AML-193 (cell line): ENCODE measurements around the gene ELMO1.

Source experiments
- DNase-seq, 2 experiments: peaks; one replicate each; lab custom pipeline; 2025; lab: John Stamatoyannopoulos, UW

ELMO1 gene

GRCh38 chr7:37431413-37431812 lies 17.3 kb downstream of the ELMO1 start:
- DNase-seq, result no peak

- DNase-seq, result no peak
These were observed 18.0 kb downstream of the ELMO1 start for GRCh38 chr7:37430640-37431039.

DNA sequence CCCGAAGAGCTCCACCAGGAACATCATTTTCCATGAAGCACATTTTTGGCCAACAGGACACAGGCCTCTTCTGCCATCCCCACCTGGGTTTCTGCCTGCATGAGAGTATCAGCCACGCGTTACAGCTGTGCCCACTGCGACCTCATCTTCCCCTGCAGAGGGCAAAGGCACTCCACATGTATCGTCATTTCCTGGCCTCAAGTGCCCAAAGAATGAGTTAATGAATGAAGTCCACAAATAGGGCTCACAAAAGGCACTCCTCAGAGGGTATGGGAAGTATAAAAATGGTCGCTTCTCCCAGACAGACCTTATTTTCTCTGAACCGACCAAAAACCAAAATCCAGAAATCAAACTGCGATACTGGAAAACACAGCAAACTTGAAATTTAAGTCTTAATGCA lies 18.5 kb downstream of the ELMO1 start:
- DNase-seq, result no peak

DNA sequence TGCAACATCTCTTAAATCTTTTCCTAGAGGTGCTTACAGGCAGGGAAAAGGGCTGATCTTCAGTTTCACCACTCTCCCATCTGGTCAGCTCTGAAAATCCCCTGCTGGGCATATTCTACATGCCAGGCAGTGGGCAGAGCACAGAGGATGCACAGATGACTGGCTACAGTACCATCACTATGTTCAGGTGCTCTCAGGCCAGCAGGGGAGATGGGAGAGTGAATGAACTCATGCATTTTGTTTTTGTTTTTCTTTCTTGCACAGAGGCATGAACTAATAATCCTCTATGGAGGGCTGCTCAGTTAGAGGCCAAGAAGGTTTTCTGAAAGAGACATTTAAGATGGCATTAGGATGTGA lies 19.3 kb downstream of the ELMO1 start:
- no peak for DNase-seq

DNA sequence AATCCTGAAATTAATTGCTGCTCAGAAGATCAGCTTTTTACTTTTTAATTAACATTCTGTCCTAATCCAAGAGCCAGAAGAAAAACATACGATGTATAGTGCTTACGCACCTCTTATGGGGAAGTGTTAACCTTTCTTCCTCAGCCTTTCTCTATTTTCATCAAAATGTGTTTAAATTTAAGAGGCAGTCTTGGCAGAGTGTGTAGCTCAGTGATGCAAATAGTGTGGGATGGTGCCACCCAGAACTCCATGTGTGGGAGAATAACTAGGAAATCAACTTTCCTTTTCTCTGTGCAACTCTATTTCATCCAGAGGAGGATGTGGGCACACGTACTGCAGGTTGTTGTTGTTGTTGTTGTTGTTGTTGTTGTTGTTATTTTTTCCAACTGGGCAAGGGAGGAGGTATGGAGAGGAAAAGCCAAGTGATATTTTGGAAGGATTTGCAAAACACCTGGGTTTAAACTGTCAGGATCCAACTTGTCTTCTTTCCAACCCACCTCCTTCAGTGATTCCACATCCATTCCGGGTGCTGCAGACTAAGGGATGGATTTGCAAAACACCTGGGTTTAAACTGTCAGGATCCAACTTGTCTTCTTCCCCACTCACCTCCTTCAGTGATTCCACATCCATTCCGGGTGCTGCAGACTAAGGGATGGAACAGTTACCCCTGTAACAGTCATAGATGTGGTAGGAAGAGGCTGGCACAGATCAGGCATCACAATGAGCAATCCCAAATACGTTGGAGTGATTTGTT lies 19.8 kb downstream of the ELMO1 start:
- DNase-seq, result no peak

DNA sequence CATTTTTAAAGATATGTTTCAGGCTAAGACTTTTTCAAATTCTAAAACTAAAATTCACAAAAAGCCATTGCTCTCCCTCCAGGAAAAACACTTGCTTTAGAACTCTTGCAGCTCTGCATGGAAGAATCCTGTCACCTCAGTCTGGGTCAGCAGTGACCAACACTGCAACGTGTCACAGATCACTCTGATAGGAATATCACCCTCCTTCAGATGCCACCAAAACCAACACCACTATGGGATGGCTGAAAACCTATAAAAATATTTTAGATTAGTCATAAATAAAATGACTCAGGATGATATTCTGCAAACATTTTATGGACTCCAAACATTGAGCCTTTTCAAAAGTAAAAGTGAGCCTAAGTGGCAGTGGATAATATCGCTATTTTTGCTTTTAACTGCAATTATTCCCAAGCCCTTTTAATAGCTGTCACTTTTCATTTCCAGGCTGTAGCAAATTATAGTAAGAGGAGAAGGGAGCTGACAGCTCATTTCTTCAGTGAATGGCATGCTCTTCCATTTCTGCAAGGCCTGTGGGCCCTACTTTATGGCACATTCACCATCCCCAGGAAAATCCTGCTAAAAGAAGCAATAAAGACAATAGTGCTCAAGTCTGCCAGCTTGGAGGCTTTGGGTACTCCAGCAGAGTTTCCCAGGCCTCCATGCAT lies 21.3 kb downstream of the ELMO1 start:
- DNase-seq, result no peak

DNA sequence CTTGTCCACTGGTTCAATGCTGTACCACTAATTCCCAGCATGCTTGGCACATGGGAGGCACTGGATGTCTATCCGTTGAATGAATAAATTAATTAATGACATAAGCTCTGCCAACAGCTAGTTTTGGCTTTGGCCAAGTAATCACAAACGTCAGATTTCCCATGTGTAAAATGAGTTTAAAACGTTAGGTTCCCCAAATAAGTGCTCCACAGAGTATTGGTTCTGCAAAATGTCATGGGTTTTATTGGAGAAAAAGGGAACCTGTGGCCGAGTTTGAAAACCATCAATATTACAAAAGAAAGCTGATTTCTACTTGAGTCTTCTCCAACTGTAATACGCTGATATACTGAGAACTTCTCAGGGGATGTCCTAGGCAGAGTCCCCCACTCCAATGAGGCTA lies 23.2 kb downstream of the ELMO1 start:
- DNase-seq, result peak; percentile 61 to 73

DNA sequence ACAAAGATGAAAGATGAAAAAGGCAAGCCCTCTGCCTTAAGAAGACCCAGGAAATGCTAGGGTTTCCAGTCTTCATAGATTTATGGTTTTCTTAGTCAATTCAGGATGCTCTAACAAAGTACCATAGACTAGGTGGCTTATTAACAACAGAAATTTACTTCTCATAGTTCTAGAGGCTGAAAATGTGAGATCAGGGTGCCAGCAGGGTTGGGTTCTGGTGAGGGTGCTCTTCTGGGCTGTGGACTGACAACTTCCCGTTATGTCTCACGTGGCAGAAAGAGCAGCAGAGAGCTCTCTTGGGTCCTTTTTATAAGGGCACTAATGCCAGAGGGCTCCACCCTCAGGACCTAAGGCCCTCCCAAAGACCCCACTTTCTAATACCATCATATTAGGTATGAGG lies 23.7 kb downstream of the ELMO1 start:
- DNase-seq, result peak in 1 of 2 experiments; percentile 27

GRCh38 chr7:37424521-37424920 lies 24.1 kb downstream of the ELMO1 start:
- DNase-seq, result no peak

DNA sequence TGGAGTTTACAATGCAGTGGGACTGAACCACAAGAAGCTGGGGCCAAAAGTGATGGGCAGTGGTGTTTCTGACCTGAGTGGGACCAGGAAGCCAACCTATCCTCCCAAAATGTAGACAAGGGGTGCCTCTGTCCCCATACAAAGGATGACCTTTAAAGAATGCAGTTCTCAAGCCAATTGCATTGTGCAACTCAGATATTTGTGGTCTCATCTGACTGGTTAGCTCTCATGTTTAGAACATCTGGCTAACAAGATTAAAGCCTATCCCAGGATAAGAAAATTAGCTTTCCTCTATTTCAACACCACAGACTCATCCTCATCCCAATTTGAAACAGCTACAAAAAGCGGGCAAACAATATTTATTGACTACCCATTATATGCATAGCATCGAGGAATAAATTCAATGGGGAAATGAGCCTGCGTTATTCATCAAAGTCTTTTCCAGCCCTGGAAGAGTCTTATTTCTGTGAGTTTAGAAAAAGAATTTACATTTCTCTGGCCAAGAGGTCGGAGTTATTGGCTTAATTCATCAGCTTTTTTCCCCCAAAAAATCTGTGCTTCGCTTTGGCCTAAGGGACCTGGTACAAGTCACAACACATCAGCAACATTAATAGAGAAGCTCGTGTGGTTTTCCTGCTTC lies 26.7 kb downstream of the ELMO1 start:
- no peak for DNase-seq

- no peak for DNase-seq
These were observed 27.5 kb downstream of the ELMO1 start for GRCh38 chr7:37420946-37421695.

DNA sequence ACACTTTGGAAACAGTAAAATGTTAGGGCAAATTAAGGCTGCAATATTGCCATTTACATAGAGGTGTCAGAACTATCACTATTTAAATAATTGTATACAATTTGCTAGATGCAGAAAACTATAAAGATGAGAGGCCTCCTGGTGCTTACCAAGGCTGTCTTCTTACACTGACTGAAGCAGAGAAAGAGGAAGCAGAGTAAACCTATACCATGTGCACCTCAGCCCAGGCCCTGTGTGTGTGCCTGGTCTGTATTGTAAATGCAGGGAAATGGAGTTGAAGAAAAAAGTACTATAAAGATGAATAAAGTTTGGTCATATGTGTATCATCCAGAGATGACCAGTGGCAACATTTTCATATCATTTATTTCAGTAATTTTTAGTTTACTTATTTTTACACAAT lies 29.2 kb downstream of the ELMO1 start:
- DNase-seq, result peak; percentile 47 to 56

- no peak for DNase-seq
These were observed 30.3 kb downstream of the ELMO1 start for GRCh38 chr7:37418381-37418780.

DNA sequence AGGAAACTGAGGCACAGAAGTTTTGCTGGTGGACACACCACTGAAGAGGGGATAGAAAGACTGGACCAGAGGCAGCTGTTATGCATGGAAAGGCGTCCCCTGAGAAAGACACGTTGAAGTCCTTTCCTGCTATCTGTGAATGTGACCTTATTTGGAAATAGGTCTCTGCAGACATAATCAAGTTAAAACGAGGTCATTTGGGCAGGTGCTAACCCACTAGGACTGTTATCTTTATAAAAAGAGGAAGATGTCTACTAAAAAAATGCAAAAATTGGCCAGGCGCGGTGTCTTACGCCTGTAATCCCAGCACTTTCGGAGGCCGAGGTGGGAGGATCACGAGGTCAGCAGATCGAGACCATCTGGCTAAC lies 31.6 kb downstream of the ELMO1 start:
- DNase-seq, result no peak

DNA sequence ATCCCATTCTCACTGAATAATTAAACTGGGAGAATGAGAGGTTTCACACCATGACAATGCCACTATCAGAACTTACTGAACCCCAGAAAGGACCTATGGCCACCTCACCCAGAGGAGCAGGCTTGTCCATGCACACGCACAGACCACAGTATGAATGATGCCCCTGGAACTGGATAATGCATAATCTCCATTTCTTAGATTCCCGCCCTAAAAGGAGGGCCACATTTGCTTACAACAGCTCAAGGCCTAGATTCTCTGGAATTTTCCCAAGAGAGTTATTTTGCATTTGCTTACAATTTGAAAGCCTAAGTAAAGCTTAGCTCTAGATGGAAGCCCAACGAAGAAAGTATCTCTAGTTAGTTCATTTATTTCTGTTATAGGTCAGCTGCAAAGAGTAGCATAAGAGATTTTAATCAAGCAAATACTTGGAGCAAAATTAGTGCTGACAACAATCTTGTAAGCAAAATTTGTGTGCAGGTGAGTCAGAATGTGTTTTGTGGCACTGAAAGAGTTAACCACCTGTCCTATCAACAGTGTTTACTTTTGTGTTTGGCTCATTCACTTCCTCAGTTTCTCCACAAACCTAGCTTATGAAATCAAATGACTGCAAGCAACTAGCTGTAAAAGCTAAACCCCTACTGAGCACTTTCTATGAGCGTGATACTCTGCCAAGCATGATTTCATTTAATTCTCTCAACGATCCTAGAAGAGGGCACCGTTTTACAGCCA lies 32.1 kb downstream of the ELMO1 start:
- no peak for DNase-seq

DNA sequence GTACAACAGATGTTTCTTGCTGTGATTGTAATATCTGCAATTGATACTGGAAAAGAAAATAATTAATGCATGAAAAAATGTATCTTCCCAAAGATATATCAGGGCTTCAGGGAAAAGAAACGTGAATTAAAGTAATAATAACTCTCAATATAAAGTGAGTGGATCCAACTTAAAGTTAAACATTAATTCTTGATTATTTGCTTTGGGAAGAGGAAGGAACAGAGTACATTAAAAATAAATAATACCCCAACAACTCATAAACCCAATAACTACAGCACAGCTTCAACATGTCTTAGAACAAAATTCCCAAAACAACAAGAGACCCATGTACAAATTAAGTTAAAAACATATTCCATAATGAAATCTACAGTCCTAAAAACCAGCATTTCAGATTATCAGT lies 33.0 kb downstream of the ELMO1 start:
- no peak for DNase-seq

GRCh38 chr7:37414352-37414983 lies 34.2 kb downstream of the ELMO1 start:
- no peak for DNase-seq

DNA sequence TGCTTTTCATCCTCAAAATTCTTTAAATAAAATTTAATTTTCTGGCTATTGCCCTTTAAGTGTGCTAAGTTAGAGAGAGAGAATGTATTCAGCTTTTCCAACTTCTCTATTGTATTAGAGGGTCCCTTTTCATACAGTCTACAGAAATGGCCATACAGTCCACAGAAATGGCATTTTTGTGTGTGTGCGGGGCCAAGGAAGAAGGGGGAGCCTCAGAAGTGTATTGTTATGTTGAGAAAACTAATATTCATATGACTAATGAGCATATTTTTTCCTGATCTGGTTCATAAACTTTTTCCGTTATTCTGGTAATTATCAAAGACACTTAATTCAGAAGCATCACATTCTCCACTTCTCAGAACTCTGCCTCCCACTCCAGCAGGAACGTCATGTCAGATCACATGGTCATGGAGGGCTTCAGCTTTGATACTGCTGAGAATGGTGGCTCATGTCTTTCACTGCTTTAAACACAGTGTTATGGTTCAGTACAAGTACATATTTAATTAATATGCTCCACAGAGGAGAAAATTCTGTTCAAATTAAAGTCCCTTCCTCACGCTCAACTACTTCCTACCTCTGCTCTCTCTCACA lies 37.1 kb downstream of the ELMO1 start:
- no peak for DNase-seq

DNA sequence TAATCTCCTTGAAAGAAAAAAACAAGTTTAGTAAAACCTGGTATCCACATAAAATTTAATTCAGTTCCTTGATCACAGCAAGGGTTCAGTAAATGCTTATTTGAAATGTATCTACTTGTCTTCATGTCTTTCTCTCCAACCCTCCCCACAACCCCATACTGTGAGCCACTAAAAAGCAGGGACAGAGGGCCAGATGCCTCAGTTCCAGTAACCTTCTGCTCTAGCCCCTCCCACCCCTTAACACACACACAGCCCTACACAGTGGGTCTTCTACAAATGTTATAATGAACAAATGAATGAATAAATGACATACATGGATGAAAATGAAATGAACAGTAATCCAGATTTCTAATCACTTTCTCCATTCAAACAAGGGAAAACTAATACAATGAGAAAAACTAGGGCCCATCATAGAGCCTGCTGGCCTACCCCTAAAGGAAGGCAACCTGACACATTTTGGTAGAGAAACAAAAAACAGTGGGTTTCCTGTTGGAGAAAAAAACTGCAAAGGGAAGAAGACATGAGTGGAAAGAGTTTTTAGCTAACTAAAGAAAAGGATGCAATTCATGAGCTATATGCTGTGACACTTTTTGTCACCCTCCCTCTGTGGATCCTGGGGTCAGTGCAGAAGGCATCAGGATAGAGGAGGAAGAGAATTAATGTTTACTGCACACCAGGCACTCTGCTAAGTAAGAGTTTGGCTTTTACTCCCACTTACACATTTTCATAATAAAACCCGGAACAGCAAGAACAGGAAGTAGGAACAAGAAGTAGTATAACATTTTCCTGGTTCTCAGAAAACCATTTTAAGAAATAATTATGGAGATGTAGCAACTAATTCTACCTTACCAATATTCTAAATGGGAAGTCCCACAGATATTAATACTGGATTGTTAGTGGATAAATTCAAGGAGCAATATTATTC lies 38.1 kb downstream of the ELMO1 start:
- DNase-seq, result peak; percentile 63

- no peak for DNase-seq
These were observed 39.2 kb downstream of the ELMO1 start for GRCh38 chr7:37409461-37409860.
